ENCODE results near the gene ANXA4.
"Not testable (repeated sequence)": the region's sequence is repeated elsewhere in the genome, so short reads cannot be mapped to it uniquely, and the experiment has no call there.

The ANXA4 gene

GRCh38 chr2:69745035-69745434, 3.1 kb downstream of the ANXA4 start:
- in situ Hi-C loops (cut with HindIII; ENCODE audit: low sequenced_read_pairs): no loop called here

- in situ Hi-C loops (cut with HindIII; ENCODE audit: low sequenced_read_pairs): no loop called here
These were observed 8.3 kb downstream of the ANXA4 start for GRCh38 chr2:69750246-69750645.

GRCh38 chr2:69753659-69754363, 11.9 kb downstream of the ANXA4 start:
- in situ Hi-C loops (cut with HindIII; ENCODE audit: low sequenced_read_pairs): no loop called here

GRCh38 chr2:69754633-69755032, 12.7 kb downstream of the ANXA4 start:
- in situ Hi-C loops (cut with HindIII; ENCODE audit: low sequenced_read_pairs): loop anchor here (5.0 kb wide), 2 partner anchors 38 to 63 kb away; no protein-coding TSS in a partner anchor

GRCh38 chr2:69755862-69756467, 14.0 kb downstream of the ANXA4 start:
- in situ Hi-C loops (cut with HindIII; ENCODE audit: low sequenced_read_pairs): loop anchor here (5.0 kb wide), 2 partner anchors 36 to 61 kb away; no protein-coding TSS in a partner anchor

GRCh38 chr2:69762025-69762424, 20.1 kb downstream of the ANXA4 start:
- in situ Hi-C loops (cut with HindIII; ENCODE audit: low sequenced_read_pairs): no loop called here

- in situ Hi-C loops (cut with HindIII; ENCODE audit: low sequenced_read_pairs): no loop called here
These were observed 20.9 kb downstream of the ANXA4 start for GRCh38 chr2:69762513-69763494.

- in situ Hi-C loops (cut with HindIII; ENCODE audit: low sequenced_read_pairs): not testable (repeated sequence)
These were observed 21.9 kb downstream of the ANXA4 start for GRCh38 chr2:69763831-69764230.

- in situ Hi-C loops (cut with HindIII; ENCODE audit: low sequenced_read_pairs): no loop called here
These were observed 22.6 kb downstream of the ANXA4 start for GRCh38 chr2:69764286-69765095.

- in situ Hi-C loops (cut with HindIII; ENCODE audit: low sequenced_read_pairs): no loop called here
These were observed 23.1 kb downstream of the ANXA4 start for GRCh38 chr2:69765096-69765380.

- in situ Hi-C loops (cut with HindIII; ENCODE audit: low sequenced_read_pairs): no loop called here
These were observed 24.1 kb downstream of the ANXA4 start for GRCh38 chr2:69766014-69766413.

GRCh38 chr2:69767034-69767433, 25.1 kb downstream of the ANXA4 start:
- in situ Hi-C loops (cut with HindIII; ENCODE audit: low sequenced_read_pairs): no loop called here

GRCh38 chr2:69768235-69768634, 26.3 kb downstream of the ANXA4 start:
- in situ Hi-C loops (cut with HindIII; ENCODE audit: low sequenced_read_pairs): no loop called here

GRCh38 chr2:69768789-69769188, 26.9 kb downstream of the ANXA4 start:
- in situ Hi-C loops (cut with HindIII; ENCODE audit: low sequenced_read_pairs): no loop called here

- in situ Hi-C loops (cut with HindIII; ENCODE audit: low sequenced_read_pairs): no loop called here
These were observed 27.3 kb downstream of the ANXA4 start for GRCh38 chr2:69769272-69769671.

GRCh38 chr2:69770193-69770702, 28.3 kb downstream of the ANXA4 start:
- in situ Hi-C loops (cut with HindIII; ENCODE audit: low sequenced_read_pairs): no loop called here

- in situ Hi-C loops (cut with HindIII; ENCODE audit: low sequenced_read_pairs): no loop called here
These were observed 28.8 kb downstream of the ANXA4 start for GRCh38 chr2:69770747-69771146.

GRCh38 chr2:69771461-69771860, 29.5 kb downstream of the ANXA4 start:
- in situ Hi-C loops (cut with HindIII; ENCODE audit: low sequenced_read_pairs): no loop called here

GRCh38 chr2:69773206-69773605, 31.3 kb downstream of the ANXA4 start:
- in situ Hi-C loops (cut with HindIII; ENCODE audit: low sequenced_read_pairs): no loop called here

- in situ Hi-C loops (cut with HindIII; ENCODE audit: low sequenced_read_pairs): not testable (repeated sequence)
These were observed 32.5 kb downstream of the ANXA4 start for GRCh38 chr2:69774258-69774983.

Measured in endothelial cell of hepatic sinusoid (primary cell).